Spleen (tissue), 13 donors: Measurements from ENCODE around the gene IL21R. TPM values are rescaled to one million over a fixed set of nuclear protein-coding genes. Genes with fewer than 3 reads are reported as not detected.
A peak's percentile ranks its signal among the peaks of the same experiment; 100 is the strongest.

ENCODE experiments used
- DNase-seq: peaks from one replicate; pipeline ENCODE4 v3.0.0-alpha.2; 2020
- H3K27ac ChIP-seq, 8 donors: fragments of 200-600 bp; sonication (generic) in 7 of 8; 1 replicate in 4 of 8; 2 replicates in 4 of 8; pipeline versions ENCODE4 v1.5.0 to v1.8.0; 2016 to 2021; ENCODE audit warnings: inconsistent platforms in 4 of 8, mild to moderate bottlenecking in 4 of 8, moderate library complexity in 1 of 8
- H3K27me3 ChIP-seq, 7 donors: fragments of 200-600 bp; sonication (generic) in 6 of 7; replicated peaks in 1 of 7; 1 replicate in 4 of 7; 2 replicates in 3 of 7; pipeline versions ENCODE4 v1.5.0 to v1.8.0; 2016 to 2021; ENCODE audit warnings: inconsistent platforms in 3 of 7, mild to moderate bottlenecking in 1 of 7
- H3K36me3 ChIP-seq, 6 donors: fragments of 200-600 bp; sonication (generic) in 5 of 6; 1 replicate in 4 of 6; 2 replicates in 2 of 6; pipeline versions ENCODE4 v1.5.0 to v1.8.0; 2016 to 2021; ENCODE audit warnings: inconsistent platforms in 2 of 6
- H3K4me1 ChIP-seq, 6 donors: fragments of 200-600 bp; sonication (generic) in 5 of 6; 1 replicate in 3 of 6; 2 replicates in 3 of 6; pipeline versions ENCODE4 v1.5.0 to v1.8.0; 2016 to 2021; ENCODE audit warnings: inconsistent platforms in 3 of 6
- H3K4me3 ChIP-seq, 8 donors: fragments of 200-600 bp; sonication (generic) in 7 of 8; 1 replicate in 4 of 8; 2 replicates in 4 of 8; pipeline versions ENCODE4 v1.5.0 to v1.8.0; 2016 to 2021; ENCODE audit warnings: inconsistent platforms in 4 of 8, mild to moderate bottlenecking in 4 of 8, moderate library complexity in 2 of 8
- H3K9me3 ChIP-seq, 8 donors: fragments of 200-600 bp; sonication (generic) in 7 of 8; 1 replicate in 4 of 8; 2 replicates in 4 of 8; pipeline versions ENCODE4 v1.5.0 to v1.8.0; 2016 to 2021; ENCODE audit warnings: inconsistent platforms in 4 of 8
- CTCF ChIP-seq, 11 experiments: fragments of 200-600 bp in 7 of 11; fragments of 450-650 bp in 4 of 11; sonication (generic) in 4 of 11; IDR thresholded peaks in 8 of 11; conservative IDR thresholded peaks in 3 of 11; 1 replicate in 7 of 11; 2 replicates in 4 of 11; pipeline versions ENCODE4 v1.4.0 to v1.8.0; 2016 to 2021; ENCODE audit warnings: antibody characterized with exemption in 11 of 11, inconsistent platforms in 4 of 11, mild to moderate bottlenecking in 1 of 11
- POLR2A ChIP-seq, 3 donors: fragments of 450-650 bp; IDR thresholded peaks; one replicate each; pipeline ENCODE4 v1.5.1; 2017; ENCODE audit warnings: antibody characterized with exemption in 3 of 3, mild to moderate bottlenecking in 1 of 3
- POLR2AphosphoS5 ChIP-seq, 3 donors: sonication (generic); formaldehyde crosslinking; IDR thresholded peaks; one replicate each; pipeline ENCODE4 v1.5.1; 2017; ENCODE audit warnings: antibody characterized with exemption in 3 of 3
- WGBS, 5 donors: extraction: QIAGEN DNeasy Blood & Tissue Kit in 3 of 5; methylation state at CpG; one replicate each; pipeline versions ENCODE4 v1.1.5 to v1.1.7; 2013 to 2018; 5-methylcytosine and 5-hydroxymethylcytosine counted together
- intact Hi-C: fragments of 100-400 bp; cut with DNase I; formaldehyde crosslinking; loops from one replicate; pipeline ENCODE4 v1.15.0; 2023; ENCODE audit warnings: low total_unique reads
- long read RNA-seq, 2 donors: transcript quantifications; one replicate each; lab custom pipeline, GENCODE V29; 2026
- polyA plus RNA-seq, 3 donors: library from polyadenylated mRNA; stranded (reverse); fragments of 200-250 nt; gene quantifications; one replicate each; pipeline ENCODE4 v1.2.1, GENCODE V29; 2013
- total RNA-seq, 7 donors: library from RNA; depleted of rRNA in 3 of 7; stranded (reverse); fragments of >200 nt in 3 of 7; fragmentation: NEBNext Ultra II Directional in 4 of 7; extraction: Animal tissue kit (Norgen Biotek cat#: 25700) in 4 of 7; gene quantifications; one replicate each; pipeline versions ENCODE4 v1.1.0 to v1.2.1, GENCODE V29; 2016 to 2021
- donor health status: healthy with polysubstance abuse.
- donor health status: DM: no; HTN: no; CAD: no; lungs with moderate emphysema.
- donor health status: DM: no; HTN: no; CAD: no.
- donor health status: Bipolar disorder and iron deficiency.
- donor health status: healthy.
- donor health status: DM: no; HTN: no; CAD: no.
- donor health status: DM: yes; HTN: yes; CAD: no.

Gene IL21R
- total RNA-seq (10 to 100 TPM in 6 of 7 donors, 1 to 10 TPM in 1; 8.7 to 19.7 (median 13.0) TPM), polyA plus RNA-seq (1 to 10 TPM; 2.7 to 6.0 (median 3.3) TPM)
- long read RNA-seq, donor 1 = 0 reads
- long read RNA-seq, donor 2, full-length matches to known transcripts = 1 of 1 reads
- long read RNA-seq, donor 2, partial matches to known transcripts = 0 of 1 reads
- long read RNA-seq, donor 2, other reads (novel, unspliced or antisense) = 0 of 1 reads

GRCh38 chr16:27401768-27402568, at the start of gene IL21R:
TSS of gene IL21R (plus strand) at chr16:27402174. CDS start at chr16:27430072, 27,898 bp downstream.
- intact Hi-C loops = no loop called here
- DNase-seq = peak; percentile 96
- Histone ChIP-seq H3K9me3 (peaks cover 0 to 5% (median 0%) of the 10 kb centered on the region in 8 donors), H3K27me3 (peaks cover 0 to 22% (median 0%) of the 10 kb centered on the region in 7 donors), H3K4me1 (peaks cover 13 to 96% (median 84%) of the 10 kb centered on the region in 6 donors), H3K27ac (peak within 1 kb of the TSS; percentile 13 to 91 (median 66)), H3K36me3 (no peaks in the 10 kb centered on the region), H3K4me3 (peak within 1 kb of the TSS; percentile 18 to 72 (median 42))
- WGBS, 5 donors = 6 to 10% (median 8%) methylated on average over 19 to 23 of the region's 23 CpGs
- TF ChIP-seq POLR2A (IDR thresholded peaks at IDR 0.05) (peak in 2 of 3 donors; percentile 24 to 68), POLR2AphosphoS5 (IDR thresholded peaks at IDR 0.05) (peak; percentile 92 to 94 (median 94)), CTCF (IDR thresholded peaks at IDR 0.05 in 8 of 11, conservative IDR thresholded peaks at IDR 0.05 in 3 of 11) (no peak)

- no peak for DNase-seq
- H3K4me1 ChIP-seq = peaks cover 0 to 11% (median 0%) of the 10 kb centered on the region in 6 donors
- 81 to 92% (median 88%) methylated on average over 4 of the region's 4 CpGs for WGBS, 5 donors
- H3K27ac ChIP-seq = peak overlapping the region in 2 of 8 donors; percentile 16 to 42
- intact Hi-C loops = no loop called here
- peaks cover 2 to 100% (median 98%) of the 10 kb centered on the region in 6 donors for H3K36me3 ChIP-seq
- H3K9me3 ChIP-seq = peaks cover 0 to 4% (median 0%) of the 10 kb centered on the region in 8 donors
- H3K4me3 ChIP-seq = no peak overlapping the region
- H3K27me3 ChIP-seq = no peaks in the 10 kb centered on the region
- TF ChIP-seq CTCF (IDR thresholded peaks at IDR 0.05 in 8 of 11, conservative IDR thresholded peaks at IDR 0.05 in 3 of 11) (no peak), POLR2A (IDR thresholded peaks at IDR 0.05) (no peak), POLR2AphosphoS5 (IDR thresholded peaks at IDR 0.05) (no peak)
Observed at GRCh38 chr16:27353853-27354252, 48.1 kb upstream of the IL21R start.

DNA sequence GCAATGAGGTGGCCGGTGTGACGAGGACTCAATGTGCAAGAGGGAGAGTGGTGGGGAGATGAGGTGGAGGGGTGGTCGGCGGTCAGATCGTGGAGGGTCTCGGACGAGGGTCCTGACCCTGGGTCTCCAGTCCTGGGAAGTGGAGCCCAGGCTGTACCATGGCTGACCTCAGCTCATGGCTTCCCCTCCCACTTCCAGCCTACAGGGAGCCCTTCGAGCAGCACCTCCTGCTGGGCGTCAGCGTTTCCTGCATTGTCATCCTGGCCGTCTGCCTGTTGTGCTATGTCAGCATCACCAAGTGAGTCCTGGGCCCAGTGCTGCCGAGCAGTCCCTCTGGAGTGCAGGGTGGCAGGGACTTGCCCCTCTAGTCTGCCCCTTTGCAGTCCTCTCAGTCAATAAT, 46.4 kb upstream of the IL21R start:
- H3K27me3 ChIP-seq = no peaks in the 10 kb centered on the region
- intact Hi-C loops = no loop called here
- peaks cover 0 to 16% (median 0%) of the 10 kb centered on the region in 6 donors for H3K4me1 ChIP-seq
- TF ChIP-seq CTCF (IDR thresholded peaks at IDR 0.05 in 8 of 11, conservative IDR thresholded peaks at IDR 0.05 in 3 of 11) (peak in 10 of 11 experiments; percentile 13 to 61 (median 40)), POLR2A (IDR thresholded peaks at IDR 0.05) (no peak), POLR2AphosphoS5 (IDR thresholded peaks at IDR 0.05) (peak; percentile 56 to 82 (median 74))
- WGBS, 5 donors = 67 to 82% (median 70%) methylated on average over 12 of the region's 12 CpGs
- H3K27ac ChIP-seq = peak overlapping the region in 3 of 8 donors; percentile 1 to 38 (median 28)
- DNase-seq = peak; percentile 87
- H3K9me3 ChIP-seq = peaks cover 0 to 5% (median 0%) of the 10 kb centered on the region in 8 donors
- H3K36me3 ChIP-seq = peaks cover 2 to 100% (median 97%) of the 10 kb centered on the region in 6 donors
- no peak overlapping the region for H3K4me3 ChIP-seq

DNA sequence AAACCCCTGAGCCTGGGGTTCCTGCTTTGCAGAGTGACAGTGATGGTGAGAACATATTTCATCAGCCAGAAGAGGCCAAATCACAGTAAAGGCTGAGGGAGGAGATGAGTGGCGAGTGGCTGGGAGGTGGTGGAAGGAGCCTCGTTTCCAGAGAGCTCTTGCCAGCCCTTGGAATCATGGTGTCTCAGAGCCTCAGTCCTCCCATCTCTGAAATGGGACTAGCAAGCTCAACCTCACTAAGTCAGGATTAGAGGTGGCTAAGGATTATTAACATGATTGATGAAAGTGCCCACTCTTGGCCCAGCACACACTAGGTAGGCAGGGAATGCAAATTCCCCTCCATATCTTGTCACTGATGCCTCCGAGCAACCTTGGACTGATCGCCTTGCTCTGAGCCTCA, 45.2 kb upstream of the IL21R start:
- no peak for DNase-seq
- H3K27me3 ChIP-seq = no peaks in the 10 kb centered on the region
- H3K27ac ChIP-seq = no peak overlapping the region
- no peak overlapping the region for H3K4me3 ChIP-seq
- intact Hi-C loops = no loop called here
- peaks cover 0 to 100% (median 97%) of the 10 kb centered on the region in 6 donors for H3K36me3 ChIP-seq
- peaks cover 0 to 5% (median 0%) of the 10 kb centered on the region in 8 donors for H3K9me3 ChIP-seq
- no peak for TF ChIP-seq POLR2A (IDR thresholded peaks at IDR 0.05)
- TF ChIP-seq POLR2AphosphoS5 (IDR thresholded peaks at IDR 0.05) = peak in 1 of 3 donors; percentile 10
- H3K4me1 ChIP-seq = peaks cover 0 to 15% (median 0%) of the 10 kb centered on the region in 6 donors
- WGBS, 5 donors = 88 to 95% (median 94%) methylated on average over 4 of the region's 4 CpGs
